Mucosa of descending colon (tissue), 3 donors: ENCODE results near the gene TNFRSF1B. TPM values are rescaled to one million over a fixed set of nuclear protein-coding genes. Genes with fewer than 3 reads are reported as not detected.

Experiments
- ATAC-seq: fragments of 200-7000 bp; cut with Tn5 transposase; one replicate; pipeline ENCODE4 v1.9.1; 2020; ENCODE audit warnings: mild to moderate bottlenecking, moderate library complexity
- DNase-seq, 3 donors: peaks; one replicate each; pipeline ENCODE4 v3.0.0-alpha.2; 2020
- H3K36me3 ChIP-seq: fragments of 200-600 bp; one replicate; pipeline ENCODE4 v1.8.0; 2021; ENCODE audit warnings: low read depth, mild to moderate bottlenecking
- H3K4me1 ChIP-seq: fragments of 200-600 bp; one replicate; pipeline ENCODE4 v1.8.0; 2021; ENCODE audit warnings: low read depth, mild to moderate bottlenecking
- H3K4me3 ChIP-seq: fragments of 200-600 bp; one replicate; pipeline ENCODE4 v1.8.0; 2021; ENCODE audit warnings: mild to moderate bottlenecking
- H3K9me3 ChIP-seq: fragments of 200-600 bp; one replicate; pipeline ENCODE4 v1.8.0; 2021; ENCODE audit warnings: mild to moderate bottlenecking
- intact Hi-C, 2 donors: fragments of 100-400 bp; cut with DNase I in 1 of 2; cut with micrococcal nuclease in 1 of 2; formaldehyde crosslinking; loops; one replicate each; pipeline versions ENCODE4 v1.11.0 to v1.11.1; 2022; cut with DNase I, micrococcal nuclease
- total RNA-seq, 3 donors: library from RNA; stranded (reverse); fragmentation: NEBNext Ultra II Directional in 2 of 3; extraction: Animal tissue kit (Norgen Biotek cat#: 25700) in 2 of 3; gene quantifications; one replicate each; pipeline versions ENCODE4 v1.2.1 to v1.2.4, GENCODE V29; 2021 to 2023
- TF ChIP-seq, protein P1 (sequence below): fragments of 200-600 bp; IDR thresholded peaks from one replicate; pipeline ENCODE4 v1.8.0; 2022; ENCODE audit warnings: antibody characterized with exemption, mild to moderate bottlenecking
- donor health status: DM: no; HTN: no; CAD: no; lungs with moderate emphysema.
- donor health status: DM: no; HTN: no; CAD: no.
- donor health status: DM: no; HTN: yes; CAD: no.

TNFRSF1B gene
- total RNA-seq, 3 donors from 2014 or later = 20.3 to 39.3 (median 31.6) TPM

DNA sequence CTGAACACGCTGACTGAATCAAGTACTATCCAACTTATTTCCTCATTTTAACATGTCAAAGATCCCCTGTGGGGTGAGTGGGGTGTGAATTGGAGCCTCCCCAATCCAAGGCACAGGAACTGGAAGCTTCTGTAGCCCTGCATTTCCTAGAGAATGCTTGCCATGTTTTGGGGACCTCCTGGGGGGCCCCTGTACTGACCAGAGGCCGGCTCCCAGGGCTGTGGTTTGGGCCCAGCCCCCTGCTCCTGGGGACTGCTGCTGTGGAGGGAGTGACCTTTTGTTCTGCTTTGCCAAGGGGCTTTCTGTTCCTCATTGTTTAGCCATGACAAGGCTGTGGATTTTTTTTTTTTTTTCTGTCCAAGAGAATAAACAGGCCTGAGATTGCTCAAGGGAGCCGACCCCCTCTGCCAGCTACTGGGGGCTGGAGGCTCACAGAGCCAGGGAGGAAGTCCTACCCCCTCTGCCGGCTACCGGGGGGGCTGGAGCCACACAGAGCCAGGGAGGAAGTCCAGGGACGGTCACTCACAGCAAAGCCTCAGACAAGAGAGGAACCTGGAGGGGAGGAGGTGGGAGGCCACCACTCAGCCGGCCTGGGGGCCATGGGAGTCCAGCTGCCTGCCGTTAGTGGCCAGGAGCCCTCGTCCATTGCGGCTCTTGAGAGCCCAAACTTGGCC lies 17.4 kb downstream of the TNFRSF1B start:
- TF ChIP-seq, protein P1, sequence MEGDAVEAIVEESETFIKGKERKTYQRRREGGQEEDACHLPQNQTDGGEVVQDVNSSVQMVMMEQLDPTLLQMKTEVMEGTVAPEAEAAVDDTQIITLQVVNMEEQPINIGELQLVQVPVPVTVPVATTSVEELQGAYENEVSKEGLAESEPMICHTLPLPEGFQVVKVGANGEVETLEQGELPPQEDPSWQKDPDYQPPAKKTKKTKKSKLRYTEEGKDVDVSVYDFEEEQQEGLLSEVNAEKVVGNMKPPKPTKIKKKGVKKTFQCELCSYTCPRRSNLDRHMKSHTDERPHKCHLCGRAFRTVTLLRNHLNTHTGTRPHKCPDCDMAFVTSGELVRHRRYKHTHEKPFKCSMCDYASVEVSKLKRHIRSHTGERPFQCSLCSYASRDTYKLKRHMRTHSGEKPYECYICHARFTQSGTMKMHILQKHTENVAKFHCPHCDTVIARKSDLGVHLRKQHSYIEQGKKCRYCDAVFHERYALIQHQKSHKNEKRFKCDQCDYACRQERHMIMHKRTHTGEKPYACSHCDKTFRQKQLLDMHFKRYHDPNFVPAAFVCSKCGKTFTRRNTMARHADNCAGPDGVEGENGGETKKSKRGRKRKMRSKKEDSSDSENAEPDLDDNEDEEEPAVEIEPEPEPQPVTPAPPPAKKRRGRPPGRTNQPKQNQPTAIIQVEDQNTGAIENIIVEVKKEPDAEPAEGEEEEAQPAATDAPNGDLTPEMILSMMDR = no peak
- Histone ChIP-seq H3K4me3 (no peak overlapping the region), H3K4me1 (peaks cover 9% of the 10 kb centered on the region), H3K9me3 (no peaks in the 10 kb centered on the region), H3K36me3 (no peaks in the 10 kb centered on the region)
- DNase-seq (peak; percentile 62 to 85 (median 64)), ATAC-seq (peak; percentile 60)
- intact Hi-C loops = no loop called here

DNA sequence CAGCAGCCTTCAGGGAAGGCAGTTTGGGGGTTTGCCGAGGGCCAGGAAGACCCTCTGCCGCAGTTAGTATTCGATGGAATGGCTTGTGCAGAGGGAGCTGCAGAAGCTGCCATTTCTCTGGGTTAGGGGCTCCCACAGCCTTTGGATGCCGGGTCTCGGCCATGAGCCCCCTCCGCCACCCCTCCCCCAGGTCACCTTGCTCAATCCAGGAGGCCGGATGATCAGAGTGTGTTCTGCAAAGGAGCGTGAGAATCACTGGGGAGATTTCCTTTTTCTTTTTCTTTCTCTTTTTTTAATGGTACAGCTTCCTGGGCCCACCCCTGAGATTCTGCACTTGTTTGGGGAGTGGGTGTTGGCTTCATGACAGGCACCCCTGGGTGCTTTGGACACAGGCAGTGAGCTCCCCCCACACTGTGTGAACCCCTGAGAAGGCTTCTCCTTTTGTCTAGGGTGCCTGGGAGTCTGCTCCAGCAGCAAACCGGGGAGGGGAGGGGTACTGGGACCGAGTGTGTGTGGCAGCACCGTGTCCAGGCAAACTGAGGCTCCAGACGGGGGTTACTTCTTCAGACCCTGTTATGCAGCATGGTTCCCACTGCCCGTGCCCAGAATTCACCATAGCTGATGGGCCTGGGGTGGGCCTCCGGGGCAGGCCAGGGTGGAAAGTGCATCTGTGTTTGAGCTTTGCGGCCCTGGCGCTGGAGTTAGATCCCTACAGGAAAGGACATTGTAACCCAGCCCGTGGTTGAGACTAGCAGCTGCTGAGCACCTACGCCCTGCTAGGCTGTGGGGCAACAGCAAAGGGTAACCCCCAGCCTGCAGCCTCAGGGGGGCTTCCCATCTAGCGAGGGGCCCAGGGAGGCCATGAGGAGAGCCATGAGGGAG lies 18.5 kb downstream of the TNFRSF1B start:
- peaks cover 9% of the 10 kb centered on the region for H3K4me1 ChIP-seq
- no peak for DNase-seq
- no peak for ATAC-seq
- no peak overlapping the region for H3K4me3 ChIP-seq
- H3K36me3 ChIP-seq = no peaks in the 10 kb centered on the region
- TF ChIP-seq, protein P1 = no peak
- no peaks in the 10 kb centered on the region for H3K9me3 ChIP-seq
- intact Hi-C loops = no loop called here

DNA sequence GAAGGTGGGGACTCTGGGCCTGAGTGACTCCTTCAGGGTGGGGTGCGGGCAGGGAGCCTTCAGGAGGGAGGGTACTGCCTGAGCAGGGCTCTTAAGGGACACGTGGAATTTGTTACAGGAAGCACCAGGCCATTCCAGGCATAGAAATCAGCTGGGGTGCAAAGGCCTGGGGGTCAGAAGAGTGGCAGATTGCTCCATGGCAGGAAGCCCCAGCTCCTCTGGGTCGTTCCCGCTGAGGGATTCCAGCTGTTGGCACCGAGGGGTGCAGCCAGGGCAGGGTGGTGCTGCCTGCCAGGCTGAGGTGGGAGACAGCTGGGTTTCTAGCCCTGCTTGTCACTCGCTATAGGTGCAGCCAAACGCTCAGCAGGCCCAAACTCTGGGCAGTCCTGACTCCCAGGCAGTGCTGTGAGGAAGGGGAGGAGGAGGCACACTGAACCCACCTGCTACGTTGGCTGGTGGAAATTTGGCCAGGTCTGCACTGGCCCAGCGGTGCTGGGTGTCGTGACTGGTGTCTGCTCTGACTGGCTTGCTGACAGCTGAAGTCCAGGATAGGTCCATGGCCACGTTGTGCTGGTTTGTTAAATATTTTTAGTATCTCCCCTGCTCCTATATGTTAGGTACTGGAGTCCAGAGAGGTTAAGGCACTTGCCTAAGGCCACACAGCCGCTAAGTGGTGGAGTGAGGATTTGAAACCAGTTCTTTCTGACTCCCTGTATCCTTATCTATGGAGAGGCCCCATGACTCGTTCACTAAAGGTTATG lies 19.3 kb downstream of the TNFRSF1B start:
- ATAC-seq = no peak
- TF ChIP-seq, protein P1 = no peak
- no peak for DNase-seq
- peaks cover 9% of the 10 kb centered on the region for H3K4me1 ChIP-seq
- no peaks in the 10 kb centered on the region for H3K9me3 ChIP-seq
- no peaks in the 10 kb centered on the region for H3K36me3 ChIP-seq
- intact Hi-C loops = no loop called here
- no peak overlapping the region for H3K4me3 ChIP-seq

DNA sequence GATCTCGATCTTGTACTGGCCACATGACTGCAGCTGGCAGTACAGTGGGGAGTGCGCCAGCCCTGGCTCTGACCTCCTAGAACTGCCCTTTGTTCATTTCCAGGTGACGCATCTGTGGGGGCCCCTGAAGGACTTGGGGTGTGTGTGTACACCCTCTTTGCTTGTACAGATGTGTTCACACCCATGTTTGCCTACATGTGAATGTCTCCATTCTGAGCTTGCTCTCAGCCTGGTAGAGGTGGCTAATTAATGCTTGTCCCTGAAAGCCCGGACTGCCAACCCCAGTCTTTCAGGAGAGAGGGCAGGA lies 19.8 kb downstream of the TNFRSF1B start:
- H3K36me3 ChIP-seq = no peaks in the 10 kb centered on the region
- TF ChIP-seq, protein P1 = no peak
- intact Hi-C loops = no loop called here

DNA sequence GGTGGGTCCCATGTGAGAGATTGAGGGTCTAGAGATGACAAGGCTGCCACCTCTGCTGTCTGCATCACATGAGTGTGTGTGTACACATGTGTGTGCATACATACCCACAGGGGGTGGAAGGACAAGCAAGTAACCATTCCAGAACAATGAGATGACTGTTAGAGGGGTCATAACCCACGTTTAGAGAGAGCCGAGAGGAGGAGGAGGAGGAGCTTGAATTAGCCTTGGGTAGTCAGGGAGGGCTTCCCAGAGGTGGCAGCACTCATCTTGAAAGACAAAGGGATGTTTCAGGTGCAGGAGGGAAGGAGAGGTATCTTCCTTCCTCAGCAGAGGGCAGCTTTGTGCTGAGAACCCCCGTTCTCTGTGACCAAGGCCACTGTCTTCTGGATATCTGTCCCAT lies 21.3 kb downstream of the TNFRSF1B start:
- DNase-seq (no peak), ATAC-seq (no peak)
- no peaks in the 10 kb centered on the region for H3K36me3 ChIP-seq
- intact Hi-C loops = no loop called here
- peaks cover 9% of the 10 kb centered on the region for H3K4me1 ChIP-seq
- no peak overlapping the region for H3K4me3 ChIP-seq
- TF ChIP-seq, protein P1 = no peak
- no peaks in the 10 kb centered on the region for H3K9me3 ChIP-seq

More for the DNA sequence above, 19.8 kb downstream of the TNFRSF1B start:
- Histone ChIP-seq H3K4me3 (no peak overlapping the region), H3K9me3 (no peaks in the 10 kb centered on the region), H3K4me1 (peaks cover 9% of the 10 kb centered on the region)
- no peak for DNase-seq
- ATAC-seq = peak; percentile 43
